Measurements from ENCODE around the gene RDH11.

Gene RDH11

GRCh38 chr14:67653651-67654280, 41.8 kb downstream of the RDH11 start:
- TF ChIP-seq, protein P1, sequence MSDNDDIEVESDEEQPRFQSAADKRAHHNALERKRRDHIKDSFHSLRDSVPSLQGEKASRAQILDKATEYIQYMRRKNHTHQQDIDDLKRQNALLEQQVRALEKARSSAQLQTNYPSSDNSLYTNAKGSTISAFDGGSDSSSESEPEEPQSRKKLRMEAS (IDR thresholded peaks at IDR 0.05): no peak
- TF ChIP-seq EP300 (IDR thresholded peaks at IDR 0.05; ENCODE audit: borderline replicate concordance): no peak
- no peak for TF ChIP-seq TAF1 (IDR thresholded peaks at IDR 0.05; ENCODE audit: low read depth)
- TF ChIP-seq TCF12 (IDR thresholded peaks at IDR 0.05; ENCODE audit: low read depth): no peak
- no peak for TF ChIP-seq FOXM1 (IDR thresholded peaks at IDR 0.05; ENCODE audit: borderline replicate concordance, low read depth)
- TF ChIP-seq CREB1 (IDR thresholded peaks at IDR 0.05; ENCODE audit: low read depth): no peak
- no peak for TF ChIP-seq YY1 (IDR thresholded peaks at IDR 0.05; ENCODE audit: low read depth)
- TF ChIP-seq, protein P2, sequence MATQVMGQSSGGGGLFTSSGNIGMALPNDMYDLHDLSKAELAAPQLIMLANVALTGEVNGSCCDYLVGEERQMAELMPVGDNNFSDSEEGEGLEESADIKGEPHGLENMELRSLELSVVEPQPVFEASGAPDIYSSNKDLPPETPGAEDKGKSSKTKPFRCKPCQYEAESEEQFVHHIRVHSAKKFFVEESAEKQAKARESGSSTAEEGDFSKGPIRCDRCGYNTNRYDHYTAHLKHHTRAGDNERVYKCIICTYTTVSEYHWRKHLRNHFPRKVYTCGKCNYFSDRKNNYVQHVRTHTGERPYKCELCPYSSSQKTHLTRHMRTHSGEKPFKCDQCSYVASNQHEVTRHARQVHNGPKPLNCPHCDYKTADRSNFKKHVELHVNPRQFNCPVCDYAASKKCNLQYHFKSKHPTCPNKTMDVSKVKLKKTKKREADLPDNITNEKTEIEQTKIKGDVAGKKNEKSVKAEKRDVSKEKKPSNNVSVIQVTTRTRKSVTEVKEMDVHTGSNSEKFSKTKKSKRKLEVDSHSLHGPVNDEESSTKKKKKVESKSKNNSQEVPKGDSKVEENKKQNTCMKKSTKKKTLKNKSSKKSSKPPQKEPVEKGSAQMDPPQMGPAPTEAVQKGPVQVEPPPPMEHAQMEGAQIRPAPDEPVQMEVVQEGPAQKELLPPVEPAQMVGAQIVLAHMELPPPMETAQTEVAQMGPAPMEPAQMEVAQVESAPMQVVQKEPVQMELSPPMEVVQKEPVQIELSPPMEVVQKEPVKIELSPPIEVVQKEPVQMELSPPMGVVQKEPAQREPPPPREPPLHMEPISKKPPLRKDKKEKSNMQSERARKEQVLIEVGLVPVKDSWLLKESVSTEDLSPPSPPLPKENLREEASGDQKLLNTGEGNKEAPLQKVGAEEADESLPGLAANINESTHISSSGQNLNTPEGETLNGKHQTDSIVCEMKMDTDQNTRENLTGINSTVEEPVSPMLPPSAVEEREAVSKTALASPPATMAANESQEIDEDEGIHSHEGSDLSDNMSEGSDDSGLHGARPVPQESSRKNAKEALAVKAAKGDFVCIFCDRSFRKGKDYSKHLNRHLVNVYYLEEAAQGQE (IDR thresholded peaks at IDR 0.05; ENCODE audit: low read depth): no peak
- TF ChIP-seq TEAD4 (IDR thresholded peaks at IDR 0.05): no peak
- no peak for TF ChIP-seq ZBTB7A (IDR thresholded peaks at IDR 0.05; ENCODE audit: low read depth)
- TF ChIP-seq NFIC (IDR thresholded peaks at IDR 0.05): no peak
- no peak for TF ChIP-seq RAD21 (IDR thresholded peaks at IDR 0.05; ENCODE audit: low read depth)
- no peak for TF ChIP-seq CEBPB (IDR thresholded peaks at IDR 0.05)

DNA sequence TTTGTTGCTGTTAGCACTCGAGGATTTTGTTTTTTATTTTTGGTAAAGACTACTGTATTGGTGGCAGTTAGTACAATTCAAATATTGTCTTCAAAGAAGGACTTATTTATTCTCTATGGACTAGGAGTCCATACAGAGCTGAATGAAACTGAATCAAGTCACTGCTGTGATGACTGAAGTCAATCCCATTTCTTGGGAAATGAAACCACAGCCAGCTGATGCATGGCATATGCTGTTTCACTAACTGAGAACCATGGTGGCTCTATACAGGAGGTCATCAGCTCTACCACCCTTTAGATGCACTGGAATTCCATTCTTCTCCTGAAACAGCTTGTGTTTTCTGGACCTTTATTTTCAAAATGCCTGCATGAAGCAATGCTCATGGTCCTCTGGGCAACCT, 43.4 kb downstream of the RDH11 start:
- no peak for TF ChIP-seq ZBTB7A (IDR thresholded peaks at IDR 0.05; ENCODE audit: low read depth)
- no peak for TF ChIP-seq TCF12 (IDR thresholded peaks at IDR 0.05; ENCODE audit: low read depth)
- TF ChIP-seq, protein P1 (IDR thresholded peaks at IDR 0.05): no peak
- TF ChIP-seq YY1 (IDR thresholded peaks at IDR 0.05; ENCODE audit: low read depth): no peak

GRCh38 chr14:67650694-67651093, 44.9 kb downstream of the RDH11 start:
- TF ChIP-seq CEBPB (IDR thresholded peaks at IDR 0.05): no peak
- no peak for TF ChIP-seq CREB1 (IDR thresholded peaks at IDR 0.05; ENCODE audit: low read depth)
- TF ChIP-seq TAF1 (IDR thresholded peaks at IDR 0.05; ENCODE audit: low read depth): no peak

- TF ChIP-seq ZBTB7A (IDR thresholded peaks at IDR 0.05; ENCODE audit: low read depth) (no peak), CEBPB (IDR thresholded peaks at IDR 0.05) (no peak), USF1 (IDR thresholded peaks at IDR 0.05) (no peak), NFIC (IDR thresholded peaks at IDR 0.05) (no peak), CREB1 (IDR thresholded peaks at IDR 0.05; ENCODE audit: low read depth) (no peak), FOXM1 (IDR thresholded peaks at IDR 0.05; ENCODE audit: borderline replicate concordance, low read depth) (no peak), EGR1 (IDR thresholded peaks at IDR 0.05) (no peak), RAD21 (IDR thresholded peaks at IDR 0.05; ENCODE audit: low read depth) (no peak), YY1 (IDR thresholded peaks at IDR 0.05; ENCODE audit: low read depth) (no peak), TEAD4 (IDR thresholded peaks at IDR 0.05) (no peak), TAF1 (IDR thresholded peaks at IDR 0.05; ENCODE audit: low read depth) (no peak), EP300 (IDR thresholded peaks at IDR 0.05; ENCODE audit: borderline replicate concordance) (no peak), TCF12 (IDR thresholded peaks at IDR 0.05; ENCODE audit: low read depth) (no peak)
- TF ChIP-seq, protein P2 (IDR thresholded peaks at IDR 0.05; ENCODE audit: low read depth): no peak
- TF ChIP-seq, protein P1 (IDR thresholded peaks at IDR 0.05): no peak
Measured at GRCh38 chr14:67650151-67650550, 45.4 kb downstream of the RDH11 start.

DNA sequence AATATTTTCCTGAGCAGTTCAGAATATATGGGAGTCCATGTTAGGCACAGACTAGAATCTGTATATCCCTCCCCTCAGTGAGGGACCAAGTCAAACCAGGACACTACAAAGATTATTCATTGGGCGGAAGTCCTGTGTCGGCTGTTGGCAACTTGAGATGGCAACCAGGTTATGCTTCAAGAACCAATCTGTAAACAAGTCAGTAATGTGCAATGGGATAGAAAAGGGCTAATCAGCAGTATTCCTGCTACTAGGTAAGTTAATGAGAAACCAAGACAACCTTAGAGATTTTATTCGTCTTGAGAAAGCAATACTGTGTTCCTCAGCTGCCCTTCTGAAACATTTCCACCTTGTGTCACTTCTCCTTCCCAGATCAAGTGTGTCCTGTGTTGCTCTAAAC, 49.4 kb downstream of the RDH11 start:
- TF ChIP-seq EGR1 (IDR thresholded peaks at IDR 0.05) (no peak), EP300 (IDR thresholded peaks at IDR 0.05; ENCODE audit: borderline replicate concordance) (no peak), NFIC (IDR thresholded peaks at IDR 0.05) (no peak), YY1 (IDR thresholded peaks at IDR 0.05; ENCODE audit: low read depth) (no peak), RAD21 (IDR thresholded peaks at IDR 0.05; ENCODE audit: low read depth) (no peak), TEAD4 (IDR thresholded peaks at IDR 0.05) (no peak), ZBTB7A (IDR thresholded peaks at IDR 0.05; ENCODE audit: low read depth) (no peak)

DNA sequence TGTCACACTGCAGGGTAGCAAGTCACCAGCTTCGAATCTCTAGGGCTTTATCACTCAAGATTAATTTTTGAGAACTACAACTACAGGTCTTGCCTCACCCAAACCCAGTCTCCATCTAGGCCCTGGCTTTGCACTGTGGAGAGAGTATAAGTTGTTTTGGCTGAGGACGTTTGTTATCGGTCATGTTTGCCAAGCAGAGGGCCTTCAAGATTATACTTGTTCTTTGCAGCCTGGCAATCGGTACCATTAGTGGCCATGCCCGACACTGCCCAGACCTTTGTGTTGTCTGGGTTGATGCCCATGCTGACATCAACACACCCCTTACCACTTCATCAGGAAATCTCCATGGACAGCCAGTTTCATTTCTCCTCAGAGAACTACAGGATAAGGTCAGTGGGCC, 50.1 kb downstream of the RDH11 start:
- TF ChIP-seq TAF1 (IDR thresholded peaks at IDR 0.05; ENCODE audit: low read depth) (no peak), CREB1 (IDR thresholded peaks at IDR 0.05; ENCODE audit: low read depth) (no peak), ZBTB7A (IDR thresholded peaks at IDR 0.05; ENCODE audit: low read depth) (no peak), NFIC (IDR thresholded peaks at IDR 0.05) (no peak), EP300 (IDR thresholded peaks at IDR 0.05; ENCODE audit: borderline replicate concordance) (no peak), CEBPB (IDR thresholded peaks at IDR 0.05) (no peak)

Measured in Ishikawa (cell line).